Thoracic aorta (tissue), 2 donors: ENCODE results near the gene PCDH12. TPM values are rescaled to one million over a fixed set of nuclear protein-coding genes. Genes with fewer than 3 reads are reported as not detected.

Source experiments
- ATAC-seq: fragments of 150-250 bp; one replicate; pipeline ENCODE4 v1.8.0; 2017; ENCODE audit warnings: low read depth; ENCODE audit not compliant: insufficient number of reproducible peaks, low FRiP score
- DNase-seq: peaks from one replicate; pipeline ENCODE4 v3.0.0-alpha.2; 2020; ENCODE audit warnings: low spot score
- H3K27ac ChIP-seq, 2 donors: fragments of 200-600 bp; sonication (generic); 1 replicate in 1 of 2; 2 replicates in 1 of 2; pipeline ENCODE4 v1.5.1; 2016; ENCODE audit warnings: mild to moderate bottlenecking in 2 of 2, moderate library complexity in 2 of 2
- H3K27me3 ChIP-seq: fragments of 200-600 bp; sonication (generic); replicated peaks from 2 replicates; pipeline ENCODE4 v1.6.0; 2016; ENCODE audit warnings: mild to moderate bottlenecking; ENCODE audit not compliant: insufficient read depth
- H3K36me3 ChIP-seq: fragments of 200-600 bp; sonication (generic); one replicate; pipeline ENCODE4 v1.5.1; 2016
- H3K4me1 ChIP-seq, 2 donors: fragments of 200-600 bp; sonication (generic); 1 replicate in 1 of 2; 2 replicates in 1 of 2; pipeline versions ENCODE4 v1.5.1 to v1.6.0; 2016; ENCODE audit warnings: low read depth in 2 of 2, mild to moderate bottlenecking in 1 of 2; ENCODE audit not compliant: control insufficient read depth in 1 of 2
- H3K4me3 ChIP-seq: fragments of 200-600 bp; sonication (generic); 2 replicates; pipeline ENCODE4 v1.5.1; 2016; ENCODE audit warnings: mild to moderate bottlenecking
- H3K9me3 ChIP-seq: fragments of 200-600 bp; sonication (generic); 2 replicates; pipeline ENCODE4 v1.5.1; 2016
- total RNA-seq, 2 donors: library from RNA; depleted of rRNA; stranded (reverse); fragments of >200 nt; gene quantifications; one replicate each; pipeline versions ENCODE4 v1.1.0 to v1.2.3, GENCODE V29; 2016
- TF ChIP-seq, protein P1 (sequence below): fragments of 200-600 bp; sonication (generic); IDR thresholded peaks from one replicate; pipeline ENCODE4 v1.5.1; 2019; ENCODE audit warnings: antibody characterized with exemption

Gene PCDH12
- total RNA-seq, 2 donors from 2014 or later: 5.1 to 5.2 TPM

DNA sequence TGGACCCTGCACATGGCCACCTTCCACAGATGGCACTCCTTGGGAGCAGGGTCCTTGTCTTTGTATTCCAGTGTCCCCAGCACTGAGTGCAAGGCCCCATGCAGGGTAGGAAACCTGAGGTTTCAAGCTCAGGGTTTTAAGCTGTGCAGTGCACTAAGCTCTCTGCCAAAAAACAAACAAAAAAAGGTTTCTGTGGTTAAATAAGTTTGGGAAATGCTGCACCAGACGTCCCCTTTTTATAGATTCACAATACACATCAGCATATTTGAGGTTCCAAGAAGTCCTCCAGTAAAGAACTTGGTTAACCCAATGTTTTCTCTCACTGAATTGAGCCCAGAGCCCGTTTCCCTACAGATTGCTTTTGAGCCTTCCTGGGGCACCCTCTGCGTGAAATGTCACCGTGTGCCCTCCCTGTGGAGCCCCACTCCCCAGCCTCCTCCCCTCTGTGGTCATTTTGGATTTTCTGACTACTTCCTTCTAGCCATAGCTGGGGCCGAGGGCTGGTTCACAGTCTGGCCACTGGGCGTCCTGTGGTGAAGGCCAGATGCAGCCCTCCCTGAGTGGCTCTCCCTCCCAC, 17.2 kb downstream of the PCDH12 start:
- peak overlapping the region; percentile 6 for H3K4me3 ChIP-seq
- peaks cover 14 to 30% of the 10 kb centered on the region in 2 donors for H3K4me1 ChIP-seq
- TF ChIP-seq, protein P1, sequence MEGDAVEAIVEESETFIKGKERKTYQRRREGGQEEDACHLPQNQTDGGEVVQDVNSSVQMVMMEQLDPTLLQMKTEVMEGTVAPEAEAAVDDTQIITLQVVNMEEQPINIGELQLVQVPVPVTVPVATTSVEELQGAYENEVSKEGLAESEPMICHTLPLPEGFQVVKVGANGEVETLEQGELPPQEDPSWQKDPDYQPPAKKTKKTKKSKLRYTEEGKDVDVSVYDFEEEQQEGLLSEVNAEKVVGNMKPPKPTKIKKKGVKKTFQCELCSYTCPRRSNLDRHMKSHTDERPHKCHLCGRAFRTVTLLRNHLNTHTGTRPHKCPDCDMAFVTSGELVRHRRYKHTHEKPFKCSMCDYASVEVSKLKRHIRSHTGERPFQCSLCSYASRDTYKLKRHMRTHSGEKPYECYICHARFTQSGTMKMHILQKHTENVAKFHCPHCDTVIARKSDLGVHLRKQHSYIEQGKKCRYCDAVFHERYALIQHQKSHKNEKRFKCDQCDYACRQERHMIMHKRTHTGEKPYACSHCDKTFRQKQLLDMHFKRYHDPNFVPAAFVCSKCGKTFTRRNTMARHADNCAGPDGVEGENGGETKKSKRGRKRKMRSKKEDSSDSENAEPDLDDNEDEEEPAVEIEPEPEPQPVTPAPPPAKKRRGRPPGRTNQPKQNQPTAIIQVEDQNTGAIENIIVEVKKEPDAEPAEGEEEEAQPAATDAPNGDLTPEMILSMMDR: peak; percentile 45
- H3K36me3 ChIP-seq: peaks cover 29% of the 10 kb centered on the region
- peak overlapping the region; percentile 85 to 92 for H3K27ac ChIP-seq
- no peaks in the 10 kb centered on the region for H3K27me3 ChIP-seq
- ATAC-seq (peak; percentile 13), DNase-seq (no peak)
- no peaks in the 10 kb centered on the region for H3K9me3 ChIP-seq

DNA sequence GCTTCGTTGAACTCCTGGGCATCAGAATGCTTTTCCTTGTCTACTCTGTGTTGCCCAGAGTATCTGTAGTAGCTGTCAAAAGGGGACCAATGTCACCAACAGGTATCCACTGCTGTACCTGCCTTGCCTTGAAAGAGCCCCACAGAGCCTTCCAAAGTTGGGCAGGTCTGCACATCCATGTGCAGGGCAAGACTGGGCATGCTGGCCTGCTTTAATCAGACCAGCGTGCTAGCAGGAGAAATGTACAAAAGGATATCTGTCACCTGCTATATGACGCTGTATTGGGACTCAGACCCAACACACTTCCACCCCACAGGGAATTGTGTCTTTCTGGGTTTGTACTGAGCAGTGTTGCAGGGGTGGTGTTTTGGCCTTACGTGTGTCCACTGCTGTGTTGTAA, 22.5 kb downstream of the PCDH12 start:
- TF ChIP-seq, protein P1: no peak

DNA sequence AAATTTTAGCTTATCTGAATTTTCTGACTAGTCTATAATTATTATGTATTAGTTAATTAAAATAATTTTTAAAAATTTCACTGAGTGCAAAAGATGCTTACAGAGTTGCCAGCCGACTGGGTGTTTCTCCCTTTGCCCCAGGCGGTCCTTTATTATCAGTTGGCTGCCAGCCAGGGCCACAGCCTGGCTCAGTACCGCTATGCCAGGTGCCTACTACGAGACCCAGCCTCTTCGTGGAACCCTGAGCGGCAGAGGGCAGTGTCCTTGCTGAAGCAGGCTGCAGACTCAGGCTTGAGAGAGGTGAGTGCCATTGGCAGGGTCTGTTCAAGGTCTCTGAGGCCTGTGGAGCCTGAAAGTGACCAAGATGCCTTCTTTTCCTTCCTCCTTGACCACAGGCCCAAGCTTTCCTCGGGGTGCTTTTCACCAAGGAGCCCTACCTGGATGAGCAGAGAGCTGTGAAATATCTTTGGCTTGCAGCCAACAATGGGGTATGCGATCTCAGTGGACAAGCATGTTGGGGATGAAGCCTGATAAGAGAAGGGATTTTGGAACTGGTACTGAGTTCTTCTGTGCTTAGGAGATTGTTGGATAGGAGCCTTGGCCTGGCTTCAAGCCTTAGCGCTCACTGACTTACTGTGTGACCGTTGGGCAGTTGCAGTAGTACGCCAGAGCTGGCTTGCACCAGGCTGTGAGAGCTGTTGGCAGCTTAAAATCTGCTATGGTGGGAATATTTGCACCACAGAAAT, 23.7 kb downstream of the PCDH12 start:
- TF ChIP-seq, protein P1: no peak
- no peaks in the 10 kb centered on the region for H3K27me3 ChIP-seq
- H3K9me3 ChIP-seq: no peaks in the 10 kb centered on the region
- peaks cover 13 to 41% of the 10 kb centered on the region in 2 donors for H3K4me1 ChIP-seq
- ATAC-seq: peak; percentile 58
- H3K27ac ChIP-seq: peak overlapping the region; percentile 76 to 78
- peak; percentile 63 for DNase-seq
- H3K36me3 ChIP-seq: peaks cover 51% of the 10 kb centered on the region
- no peak overlapping the region for H3K4me3 ChIP-seq

More for the DNA sequence above, 22.5 kb downstream of the PCDH12 start:
- ATAC-seq (no peak), DNase-seq (no peak)
- Histone ChIP-seq H3K27ac (peak overlapping the region in 1 of 2 donors; percentile 78), H3K27me3 (no peaks in the 10 kb centered on the region), H3K36me3 (peaks cover 52% of the 10 kb centered on the region), H3K4me3 (no peak overlapping the region), H3K9me3 (no peaks in the 10 kb centered on the region), H3K4me1 (peaks cover 12 to 34% of the 10 kb centered on the region in 2 donors)

DNA sequence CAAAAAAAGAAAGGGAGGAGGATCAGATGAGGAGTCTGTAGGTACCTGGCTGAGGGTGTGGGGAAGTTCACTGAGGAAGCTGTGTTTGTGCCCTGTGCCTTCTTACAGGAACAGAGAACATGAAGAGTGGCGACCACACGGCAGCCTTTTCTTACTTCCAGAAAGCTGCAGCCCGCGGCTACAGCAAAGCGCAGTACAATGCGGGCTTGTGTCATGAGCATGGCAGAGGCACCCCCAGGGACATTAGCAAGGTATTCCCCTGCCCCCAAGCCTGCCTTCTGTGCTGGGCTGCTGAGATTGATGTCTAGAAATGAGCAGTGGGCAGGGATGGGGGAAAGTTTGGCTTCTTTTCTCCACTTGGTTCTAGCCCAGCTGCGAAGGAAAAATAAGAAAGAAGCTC, 24.9 kb downstream of the PCDH12 start:
- H3K4me1 ChIP-seq: peaks cover 16 to 43% of the 10 kb centered on the region in 2 donors
- ATAC-seq: no peak
- H3K27ac ChIP-seq: peak overlapping the region; percentile 27 to 30
- TF ChIP-seq, protein P1: no peak
- no peak for DNase-seq
- H3K27me3 ChIP-seq: no peaks in the 10 kb centered on the region
- H3K36me3 ChIP-seq: peaks cover 53% of the 10 kb centered on the region
- no peaks in the 10 kb centered on the region for H3K9me3 ChIP-seq
- H3K4me3 ChIP-seq: no peak overlapping the region

DNA sequence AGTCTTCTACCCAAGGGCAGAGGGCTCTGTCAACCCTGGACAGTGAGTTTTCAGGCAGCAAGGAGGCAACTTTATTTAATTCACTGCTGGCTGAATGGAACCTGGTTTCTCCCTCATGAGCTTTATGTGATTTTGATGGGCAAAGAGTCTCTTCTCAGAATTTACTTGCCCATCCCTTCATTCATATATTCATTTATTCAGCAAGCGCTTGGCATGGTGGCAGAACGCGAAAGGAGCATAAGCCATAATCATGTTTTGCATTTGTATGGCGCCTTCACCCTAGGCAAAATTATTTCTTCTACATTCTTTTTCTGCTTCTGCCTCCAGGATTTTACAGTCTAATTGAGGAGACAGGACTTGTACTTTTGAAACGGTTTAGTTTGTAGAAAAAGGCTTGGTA, 26.3 kb downstream of the PCDH12 start:
- DNase-seq: no peak
- no peak for ATAC-seq
- H3K4me3 ChIP-seq: no peak overlapping the region
- H3K9me3 ChIP-seq: no peaks in the 10 kb centered on the region
- H3K27ac ChIP-seq: no peak overlapping the region
- H3K4me1 ChIP-seq: peaks cover 16 to 46% of the 10 kb centered on the region in 2 donors
- TF ChIP-seq, protein P1: no peak
- H3K36me3 ChIP-seq: peaks cover 53% of the 10 kb centered on the region
- no peaks in the 10 kb centered on the region for H3K27me3 ChIP-seq
